GM18909 (cell line): ENCODE results near the gene PHB1.

ENCODE experiments used
- ATAC-seq: cut with Tn5 transposase; IDR thresholded peaks from one replicate; pipeline ENCODE4 v1.9.1; 2021; ENCODE audit warnings: mild to moderate bottlenecking; ENCODE audit not compliant: unreplicated experiment, poor library complexity

Gene PHB1

GRCh38 chr17:49358641-49359247 lies 55.9 kb downstream of the PHB1 start:
- no peak for ATAC-seq

GRCh38 chr17:49357516-49357915 lies 57.2 kb downstream of the PHB1 start:
- ATAC-seq: no peak

GRCh38 chr17:49356320-49356719 lies 58.4 kb downstream of the PHB1 start:
- no peak for ATAC-seq
